Activated naive CD8-positive, alpha-beta T cell treated with anti-CD3 and anti-CD28 coated beads, Interleukin-2, amount 10 ng/mL, durations not matched to agents 7 days and 5 days (primary cell): Measurements from ENCODE around the gene PILRB. TPM values are rescaled to one million over a fixed set of nuclear protein-coding genes. Genes with fewer than 3 reads are reported as not detected.
"Not testable (repeated sequence)": the region's sequence is repeated elsewhere in the genome, so short reads cannot be mapped to it uniquely, and the experiment has no call there.

Source experiments
- ATAC-seq: fragments of 150-1000 bp; cut with Tn5 transposase; one replicate; pipeline ENCODE4 v1.10.0; 2021; ENCODE audit warnings: low read depth, moderate library complexity
- POLR2A ChIA-PET: fragments of 350-600 bp; sonication (Branson Sonifier 250); formaldehyde crosslinking; loops from one replicate; lab custom pipeline; 2021; ENCODE audit warnings: antibody characterized with exemption; lab: Charles Lee
- DNase-seq: peaks from one replicate; pipeline ENCODE4 v3.0.0; 2021
- H3K27ac Mint-ChIP-seq: one replicate; pipeline ENCODE4 v1.8.0; 2022; ENCODE audit warnings: mild to moderate bottlenecking, mixed read lengths
- H3K27me3 Mint-ChIP-seq: one replicate; pipeline ENCODE4 v1.8.0; 2022; ENCODE audit warnings: mild to moderate bottlenecking, moderate library complexity, mixed read lengths
- H3K36me3 Mint-ChIP-seq: one replicate; pipeline ENCODE4 v1.8.0; 2021; ENCODE audit warnings: mild to moderate bottlenecking, mixed read lengths
- H3K4me1 Mint-ChIP-seq: one replicate; pipeline ENCODE4 v1.8.0; 2021; ENCODE audit warnings: mixed read lengths
- H3K4me3 Mint-ChIP-seq: one replicate; pipeline ENCODE4 v1.8.0; 2022; ENCODE audit warnings: mild to moderate bottlenecking, moderate library complexity, mixed read lengths
- H3K9me3 Mint-ChIP-seq: one replicate; pipeline ENCODE4 v1.8.0; 2021; ENCODE audit warnings: mixed read lengths
- total RNA-seq, 2 experiments: library from RNA; stranded (reverse); gene quantifications; one replicate each; pipeline ENCODE4 v1.2.3, GENCODE V29; 2021

Gene PILRB
- total RNA-seq, 2 experiments from 2014 or later, result 91.3 to 96.4 TPM

- peak overlapping the region; percentile 94 for H3K27ac Mint-ChIP-seq
- no peaks in the 10 kb centered on the region for H3K36me3 Mint-ChIP-seq
- H3K4me1 Mint-ChIP-seq, result peaks cover 24% of the 10 kb centered on the region
- no peak for ATAC-seq
- POLR2A ChIA-PET, result interaction anchor here (0.6 to 0.7 kb wide), 2 partner anchors 18 to 73 kb away, joined by 3 read pairs; no protein-coding TSS in a partner anchor
- H3K4me3 Mint-ChIP-seq, result peak overlapping the region; percentile 52
- H3K9me3 Mint-ChIP-seq, result no peaks in the 10 kb centered on the region
- peak; percentile 47 for DNase-seq
- no peaks in the 10 kb centered on the region for H3K27me3 Mint-ChIP-seq
Measured at GRCh38 chr7:100372694-100373093, 14.8 kb downstream of the PILRB start.

DNA sequence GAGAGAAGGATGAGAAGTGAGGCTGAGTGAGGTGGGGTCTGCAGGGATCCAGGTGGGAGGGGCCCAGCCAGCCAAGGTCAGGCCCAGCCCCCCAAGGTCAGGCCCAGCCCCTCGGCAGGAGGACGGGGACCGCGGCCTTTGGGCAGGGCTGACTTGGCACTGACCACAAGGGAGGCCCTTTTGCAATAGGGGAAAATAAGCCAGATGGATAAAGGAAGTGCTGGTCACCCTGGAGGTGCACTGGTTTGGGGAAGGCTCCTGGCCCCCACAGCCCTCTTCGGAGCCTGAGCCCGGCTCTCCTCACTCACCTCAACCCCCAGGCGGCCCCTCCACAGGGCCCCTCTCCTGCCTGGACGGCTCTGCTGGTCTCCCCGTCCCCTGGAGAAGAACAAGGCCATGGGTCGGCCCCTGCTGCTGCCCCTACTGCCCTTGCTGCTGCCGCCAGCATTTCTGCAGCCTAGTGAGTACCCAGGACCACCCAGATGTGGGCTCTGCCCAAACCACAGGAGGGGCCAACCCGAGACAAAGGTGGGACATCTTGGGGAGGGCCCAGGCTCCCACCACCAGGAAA is 15.4 kb downstream of the PILRB start, which contains the start of gene PILRA:
Gene PILRA, plus strand, starts transcription at position 227 of the 571 bp plus-strand sequence. Its CDS starts 170 bp downstream, at position 397.
- no peak for DNase-seq
- POLR2A ChIA-PET, result no interaction called here
- Mint-ChIP-seq H3K27ac (peak within 1 kb of the TSS; percentile 94), H3K9me3 (no peaks in the 10 kb centered on the region), H3K4me3 (peak within 1 kb of the TSS; percentile 52), H3K36me3 (peaks cover 2% of the 10 kb centered on the region), H3K27me3 (no peaks in the 10 kb centered on the region), H3K4me1 (peaks cover 24% of the 10 kb centered on the region)
- ATAC-seq, result no peak

- H3K27me3 Mint-ChIP-seq, H3K36me3 Mint-ChIP-seq, H3K9me3 Mint-ChIP-seq: not testable (repeated sequence)
- peak; percentile 12 for ATAC-seq
- POLR2A ChIA-PET, result interaction anchor here (0.6 to 2.7 kb wide), 5 partner anchors 20 to 181 kb away, joined by 3 to 11 read pairs (median 3); partner anchors contain the start of gene ZCWPW1
- H3K4me3 Mint-ChIP-seq, result peak overlapping the region; percentile 54
- H3K4me1 Mint-ChIP-seq, result peaks cover 18% of the 10 kb centered on the region
- H3K27ac Mint-ChIP-seq, result peak overlapping the region; percentile 93
- peak; percentile 33 for DNase-seq
Measured at GRCh38 chr7:100373870-100374598, 16.1 kb downstream of the PILRB start.

DNA sequence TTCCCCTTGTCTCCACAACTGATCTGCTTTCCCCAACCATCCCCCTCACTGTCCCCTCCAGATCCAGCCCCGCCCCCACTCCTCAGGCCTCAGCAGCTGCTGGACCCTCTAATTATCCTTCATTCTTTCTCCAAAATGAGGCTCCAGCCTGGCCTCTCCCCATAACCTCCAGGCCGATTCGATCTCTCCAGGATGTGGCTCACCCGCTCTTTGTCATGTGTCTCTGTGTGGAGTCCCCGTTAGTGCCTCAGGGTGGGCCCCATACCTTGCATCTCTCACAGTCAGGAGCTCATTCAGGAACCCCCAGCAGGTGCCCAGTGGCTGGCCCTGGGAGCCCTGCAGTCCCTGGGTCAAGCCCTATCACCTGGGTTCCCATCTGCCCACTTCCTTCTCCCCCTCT is 16.7 kb downstream of the PILRB start:
- Mint-ChIP-seq H3K27me3 (no peaks in the 10 kb centered on the region), H3K36me3 (peaks cover 3% of the 10 kb centered on the region), H3K4me1 (peaks cover 18% of the 10 kb centered on the region), H3K27ac (peak overlapping the region; percentile 93), H3K9me3 (no peaks in the 10 kb centered on the region), H3K4me3 (peak overlapping the region; percentile 54)
- ATAC-seq (peak; percentile 71), DNase-seq (peak; percentile 46)
- POLR2A ChIA-PET, result interaction anchor here (0.6 to 2.7 kb wide), 5 partner anchors 20 to 181 kb away, joined by 3 to 11 read pairs (median 3); partner anchors contain the start of gene ZCWPW1

- no peak for ATAC-seq
- no peak overlapping the region for H3K4me3 Mint-ChIP-seq
- POLR2A ChIA-PET, result interaction anchor here (0.7 to 2.7 kb wide), 3 partner anchors 32 to 193 kb away, joined by 3 to 11 read pairs (median 3); partner anchors contain the start of gene ZCWPW1
Measured at GRCh38 chr7:100376066-100376465, 18.1 kb downstream of the PILRB start.

DNA sequence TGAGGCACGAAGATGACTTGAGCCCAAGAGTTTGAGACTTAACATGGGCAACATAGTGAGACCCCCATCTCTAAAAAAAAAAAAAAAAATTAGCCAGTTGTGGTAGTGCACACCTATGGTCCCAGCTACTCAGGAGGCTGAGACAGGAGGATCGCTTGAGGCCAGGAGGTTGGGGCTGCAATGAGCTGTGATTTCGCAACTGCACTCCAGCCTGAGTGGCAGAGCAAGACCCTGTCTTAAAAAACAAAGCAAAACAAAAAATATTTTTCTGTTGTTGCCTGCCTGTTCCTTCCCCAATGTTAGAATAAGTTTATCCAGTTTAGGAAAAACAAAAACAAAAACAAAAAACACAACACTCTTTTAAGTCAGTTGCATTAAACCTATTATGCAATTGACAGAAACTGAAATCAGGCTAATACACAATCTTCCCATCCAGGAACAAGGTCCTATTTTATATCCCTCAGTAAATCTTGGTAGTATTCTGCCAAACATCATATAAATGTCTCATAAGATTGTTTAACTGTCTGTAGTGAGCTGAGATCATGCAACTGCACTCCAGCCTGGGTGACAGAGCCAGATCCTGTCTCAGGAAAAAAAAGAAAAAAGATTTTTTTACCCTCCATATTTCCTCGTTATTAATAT is 20.3 kb downstream of the PILRB start:
- Mint-ChIP-seq H3K36me3 (peaks cover 3% of the 10 kb centered on the region), H3K4me3 (no peak overlapping the region), H3K4me1 (peaks cover 23% of the 10 kb centered on the region), H3K9me3 (no peaks in the 10 kb centered on the region), H3K27ac (no peak overlapping the region), H3K27me3 (no peaks in the 10 kb centered on the region)
- no peak for ATAC-seq
- no peak for DNase-seq
- POLR2A ChIA-PET, result interaction anchor here (0.6 kb wide), 1 partner anchor 146 kb away, joined by 4 read pairs; no protein-coding TSS in a partner anchor

More at GRCh38 chr7:100376066-100376465, 18.1 kb downstream of the PILRB start:
- Mint-ChIP-seq H3K9me3 (no peaks in the 10 kb centered on the region), H3K27me3 (no peaks in the 10 kb centered on the region), H3K4me1 (peaks cover 20% of the 10 kb centered on the region), H3K27ac (no peak overlapping the region), H3K36me3 (peaks cover 3% of the 10 kb centered on the region)
- DNase-seq, result no peak

DNA sequence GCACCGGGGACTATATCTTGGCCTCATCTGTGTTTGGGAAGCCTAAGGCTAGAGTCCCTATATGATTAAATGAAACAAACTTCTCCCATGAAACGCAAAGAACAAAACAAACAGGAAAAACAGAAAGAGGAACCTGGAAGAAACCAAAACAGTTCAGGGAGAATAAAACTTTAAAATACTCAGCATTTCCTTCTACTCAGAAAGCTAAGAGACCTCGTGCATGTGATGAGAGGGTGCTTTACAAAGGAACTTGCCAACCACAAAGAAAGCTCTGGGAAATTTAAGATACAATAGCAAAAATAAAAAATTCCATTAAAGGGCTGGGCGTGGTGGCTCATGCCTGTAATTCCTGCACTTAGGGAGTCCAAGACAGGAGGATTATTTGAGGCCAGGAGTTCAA is 22.3 kb downstream of the PILRB start:
- no peak for ATAC-seq
- peaks cover 6% of the 10 kb centered on the region for H3K27me3 Mint-ChIP-seq
- no peak overlapping the region for H3K27ac Mint-ChIP-seq
- H3K9me3 Mint-ChIP-seq, result no peaks in the 10 kb centered on the region
- POLR2A ChIA-PET, result interaction anchor here (0.7 kb wide), 1 partner anchor 325 kb away, joined by 4 read pairs; no protein-coding TSS in a partner anchor
- peaks cover 3% of the 10 kb centered on the region for H3K36me3 Mint-ChIP-seq
- peaks cover 18% of the 10 kb centered on the region for H3K4me1 Mint-ChIP-seq
- no peak overlapping the region for H3K4me3 Mint-ChIP-seq
- no peak for DNase-seq

- POLR2A ChIA-PET, result interaction anchor here (0.7 to 1.2 kb wide), 4 partner anchors 9 to 253 kb away, joined by 3 to 6 read pairs (median 4); partner anchors contain the start of gene ZCWPW1
Measured at GRCh38 chr7:100381531-100382233, 23.8 kb downstream of the PILRB start.

GRCh38 chr7:100382234-100382853 is 24.4 kb downstream of the PILRB start:
- peaks cover 11% of the 10 kb centered on the region for H3K27me3 Mint-ChIP-seq
- peaks cover 17% of the 10 kb centered on the region for H3K4me1 Mint-ChIP-seq
- H3K4me3 Mint-ChIP-seq, result peak overlapping the region; percentile 44
- H3K9me3 Mint-ChIP-seq, H3K36me3 Mint-ChIP-seq, DNase-seq: not testable (repeated sequence)
- peak overlapping the region; percentile 31 for H3K27ac Mint-ChIP-seq
- POLR2A ChIA-PET, result interaction anchor here (1.0 to 1.2 kb wide), 2 partner anchors 25 to 46 kb away, joined by 3 to 4 read pairs; partner anchors contain the start of gene ZCWPW1
- ATAC-seq, result peak; percentile 65

More at GRCh38 chr7:100381531-100382233, 23.8 kb downstream of the PILRB start:
- peaks cover 17% of the 10 kb centered on the region for H3K4me1 Mint-ChIP-seq
- H3K4me3 Mint-ChIP-seq, H3K36me3 Mint-ChIP-seq, H3K9me3 Mint-ChIP-seq, ATAC-seq, H3K27ac Mint-ChIP-seq: not testable (repeated sequence)
- peaks cover 11% of the 10 kb centered on the region for H3K27me3 Mint-ChIP-seq
- peak; percentile 24 for DNase-seq

GRCh38 chr7:100384628-100385294 is 26.8 kb downstream of the PILRB start:
- POLR2A ChIA-PET, result interaction anchor here (0.7 kb wide), 1 partner anchor 11 kb away, joined by 3 read pairs; no protein-coding TSS in a partner anchor
- peaks cover 17% of the 10 kb centered on the region for H3K4me1 Mint-ChIP-seq
- peaks cover 24% of the 10 kb centered on the region for H3K27me3 Mint-ChIP-seq
- H3K9me3 Mint-ChIP-seq, result no peaks in the 10 kb centered on the region
- ATAC-seq (no peak), DNase-seq (no peak)
- H3K4me3 Mint-ChIP-seq, result no peak overlapping the region
- no peaks in the 10 kb centered on the region for H3K36me3 Mint-ChIP-seq
- H3K27ac Mint-ChIP-seq, result no peak overlapping the region

DNA sequence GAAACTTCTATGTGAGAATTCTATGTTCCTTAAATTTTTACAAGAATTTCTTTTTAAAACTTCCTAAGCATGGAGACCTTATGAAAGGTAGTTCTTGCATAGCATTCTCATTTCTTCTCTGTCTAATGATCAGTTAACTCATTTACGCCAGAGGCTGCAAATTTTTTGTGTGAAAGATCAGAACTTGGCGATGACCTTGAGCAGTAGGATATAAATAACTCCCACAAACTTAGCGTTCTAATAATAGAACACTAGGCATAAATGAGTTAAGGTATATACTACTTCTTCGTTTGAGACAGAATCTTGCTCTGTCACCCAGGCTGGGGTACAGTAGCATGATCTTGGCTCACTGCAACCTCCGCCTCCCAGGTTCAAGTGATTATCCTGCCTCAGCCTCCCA is 29.0 kb downstream of the PILRB start:
- DNase-seq (no peak), ATAC-seq (no peak)
- no peak overlapping the region for H3K4me3 Mint-ChIP-seq
- H3K27ac Mint-ChIP-seq, result no peak overlapping the region
- H3K9me3 Mint-ChIP-seq, result no peaks in the 10 kb centered on the region
- H3K4me1 Mint-ChIP-seq, result peaks cover 14% of the 10 kb centered on the region
- POLR2A ChIA-PET, result no interaction called here
- H3K27me3 Mint-ChIP-seq, result peaks cover 25% of the 10 kb centered on the region
- no peaks in the 10 kb centered on the region for H3K36me3 Mint-ChIP-seq
